Kidney (tissue), 14 donors: Measurements from ENCODE around the gene ZNRF3. TPM values are rescaled to one million over a fixed set of nuclear protein-coding genes. Genes with fewer than 3 reads are reported as not detected.

Experiments used
- DNase-seq, 5 donors: peaks; one replicate each; pipeline ENCODE4 v3.0.0-alpha.2; 2013 to 2020
- FAIRE-seq: peaks from 2 replicates; lab custom pipeline; 2012; peaks lifted over from hg19 to GRCh38; lab: Jason Lieb, UNC
- H3K27ac ChIP-seq, 2 donors: one replicate each; pipeline ENCODE4 v1.7.0; 2013; ENCODE audit warnings: low read depth in 2 of 2, low read length in 2 of 2, inconsistent platforms in 1 of 2
- H3K27me3 ChIP-seq: one replicate; pipeline ENCODE4 v1.7.1; 2013; ENCODE audit warnings: low read length, inconsistent platforms; ENCODE audit not compliant: control insufficient read depth, insufficient read depth
- H3K36me3 ChIP-seq, 3 donors: one replicate each; pipeline versions ENCODE4 v1.7.0 to v1.7.1; 2013; ENCODE audit warnings: low read length in 3 of 3, control low read depth in 1 of 3, inconsistent platforms in 1 of 3; ENCODE audit not compliant: insufficient read depth in 3 of 3, control insufficient read depth in 2 of 3
- H3K4me1 ChIP-seq, 3 donors: one replicate each; pipeline versions ENCODE4 v1.7.0 to v1.7.1; 2013; ENCODE audit warnings: low read length in 3 of 3, inconsistent platforms in 1 of 3, low read depth in 1 of 3; ENCODE audit not compliant: control insufficient read depth in 2 of 3, insufficient read depth in 2 of 3
- H3K4me3 ChIP-seq, 3 donors: one replicate each; pipeline versions ENCODE4 v1.7.0 to v1.8.1; 2013; ENCODE audit warnings: low read length in 3 of 3, control low read depth in 1 of 3, inconsistent platforms in 1 of 3
- H3K9ac ChIP-seq, 3 donors: one replicate each; pipeline versions ENCODE4 v1.7.0 to v1.7.1; 2013; ENCODE audit warnings: low read length in 3 of 3, control low read depth in 1 of 3, inconsistent platforms in 1 of 3
- H3K9me3 ChIP-seq, 3 donors: one replicate each; pipeline versions ENCODE4 v1.7.0 to v1.7.1; 2013; ENCODE audit warnings: low read length in 3 of 3, control low read depth in 1 of 3, inconsistent platforms in 1 of 3; ENCODE audit not compliant: control insufficient read depth in 2 of 3, insufficient read depth in 1 of 3
- CTCF ChIP-seq: IDR thresholded peaks from 3 replicates; pipeline ENCODE4 v1.5.1; 2012; ENCODE audit warnings: mild to moderate bottlenecking, moderate library complexity, borderline replicate concordance; ENCODE audit not compliant: insufficient read depth; ENCODE audit errors: extremely low read depth
- intact Hi-C: fragments of 100-400 bp; cut with DNase I; formaldehyde crosslinking; loops from one replicate; pipeline ENCODE4 v1.11.1; 2022
- polyA plus RNA-seq: library from polyadenylated mRNA; stranded (reverse); fragments of 350-450 nt; fragmentation: Illumina TruSeq; extraction: RNeasy Lipid Tissue Mini Kit (QIAGEN cat#74804); gene quantifications from one replicate; pipeline ENCODE4 v1.2.3, GENCODE V29; 2014; ENCODE audit warnings: low read depth, low replicate concordance; ENCODE audit not compliant: insufficient read depth
- total RNA-seq: library from RNA; stranded (reverse); fragmentation: NEBNext Ultra II Directional; extraction: Animal tissue kit (Norgen Biotek cat#: 25700); gene quantifications from one replicate; pipeline ENCODE4 v1.2.1, GENCODE V29; 2021
- donor health status: control.
- donor health status: control.
- donor health status: control.
- donor health status: control.
- donor health status: control.
- donor health status: DM: yes; HTN: yes; CAD: no.
- donor health status: Normal renal cell carcinoma (clear cell type).

The ZNRF3 gene
- total and polyA plus RNA-seq, 2 donors from 2014 or later, result 6.8 to 24.4 TPM

- FAIRE-seq (no peak), DNase-seq (no peak)
- intact Hi-C loops, result no loop called here
Measured at GRCh38 chr22:28891156-28891733, 7.9 kb downstream of the ZNRF3 start.

DNA sequence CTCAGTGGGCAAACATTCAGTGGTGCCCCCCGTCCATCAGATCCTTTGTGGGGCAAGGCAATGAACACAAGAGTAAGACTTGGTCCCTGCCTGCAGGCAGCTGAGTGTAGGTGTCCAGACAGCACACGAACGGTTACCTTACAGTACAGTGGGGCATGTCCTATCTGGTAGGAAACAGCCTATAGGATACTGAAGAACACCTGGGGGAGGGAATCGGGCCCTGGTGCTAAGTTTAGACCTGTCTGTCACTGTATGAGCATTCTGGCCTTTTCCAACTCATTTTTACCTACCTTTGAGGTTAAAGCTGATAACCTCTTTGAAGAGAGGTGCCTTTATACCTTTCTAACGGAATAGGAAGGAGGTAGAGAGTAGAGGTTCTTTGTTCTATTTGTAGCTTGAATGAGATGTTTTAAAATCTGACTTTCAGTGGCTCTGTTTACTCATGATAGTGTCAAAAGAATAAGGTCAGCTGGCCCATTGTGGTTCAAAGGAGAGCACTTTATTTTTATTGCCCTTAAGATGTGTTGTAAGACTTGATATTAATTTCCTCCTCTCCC, 8.9 kb downstream of the ZNRF3 start:
- Histone ChIP-seq H3K27ac (no peak overlapping the region), H3K9ac (no peak overlapping the region), H3K9me3 (no peaks in the 10 kb centered on the region), H3K4me1 (peaks cover 0 to 38% (median 14%) of the 10 kb centered on the region in 3 donors), H3K4me3 (no peak overlapping the region), H3K27me3 (no peaks in the 10 kb centered on the region), H3K36me3 (no peaks in the 10 kb centered on the region)
- FAIRE-seq, result no peak
- intact Hi-C loops, result no loop called here
- TF ChIP-seq CTCF, result no peak
- DNase-seq, result no peak

More at GRCh38 chr22:28891156-28891733, 7.9 kb downstream of the ZNRF3 start:
- Histone ChIP-seq H3K36me3 (no peaks in the 10 kb centered on the region), H3K9me3 (no peaks in the 10 kb centered on the region), H3K27me3 (no peaks in the 10 kb centered on the region), H3K27ac (no peak overlapping the region), H3K4me3 (no peak overlapping the region), H3K4me1 (peaks cover 0 to 31% (median 14%) of the 10 kb centered on the region in 3 donors), H3K9ac (no peak overlapping the region)
- no peak for TF ChIP-seq CTCF

DNA sequence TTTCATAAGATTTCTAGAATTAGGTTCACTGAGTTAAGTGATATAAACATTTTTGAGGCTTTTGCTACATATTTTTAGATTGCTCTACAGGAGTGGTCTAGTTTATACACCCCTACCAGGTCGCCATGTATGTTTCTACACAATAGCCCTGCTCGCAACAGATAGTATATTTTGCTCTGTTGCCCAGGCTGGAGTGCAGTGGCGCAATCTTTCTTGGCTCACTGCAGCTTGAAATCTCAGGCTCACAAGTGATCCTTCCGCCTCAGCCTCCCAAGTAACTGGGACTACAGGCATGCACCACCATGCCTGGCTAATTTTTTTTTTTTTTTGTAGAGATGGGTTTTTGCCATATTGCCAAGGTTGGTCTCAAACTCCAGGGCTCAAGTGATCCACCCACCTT, 10.4 kb downstream of the ZNRF3 start:
- H3K4me3 ChIP-seq, result no peak overlapping the region
- no peaks in the 10 kb centered on the region for H3K36me3 ChIP-seq
- DNase-seq (no peak), FAIRE-seq (no peak)
- no peaks in the 10 kb centered on the region for H3K9me3 ChIP-seq
- TF ChIP-seq CTCF, result no peak
- H3K4me1 ChIP-seq, result peaks cover 0 to 39% (median 14%) of the 10 kb centered on the region in 3 donors
- no peak overlapping the region for H3K9ac ChIP-seq
- no peaks in the 10 kb centered on the region for H3K27me3 ChIP-seq
- H3K27ac ChIP-seq, result no peak overlapping the region
- intact Hi-C loops, result no loop called here
